ENCODE measurements around the gene FRZB.

GRCh38 chr2:182887093-182887492, 20.7 kb upstream of the FRZB start:
- TF ChIP-seq CTCF (IDR thresholded peaks at IDR 0.05) (no peak), POLR2AphosphoS5 (IDR thresholded peaks at IDR 0.05; ENCODE audit: insufficient read depth in 1 of 2, low read depth in 1 of 2) (no peak), POLR2A (IDR thresholded peaks at IDR 0.05) (no peak)
